Heart right ventricle (tissue), 16 donors: ENCODE results near the gene FBXL3. TPM values are rescaled to one million over a fixed set of nuclear protein-coding genes. Genes with fewer than 3 reads are reported as not detected.

ENCODE experiments used
- ATAC-seq, 8 donors: fragments of 200-7000 bp; cut with Tn5 transposase; one replicate each; pipeline ENCODE4 v1.9.1; 2020; ENCODE audit warnings: mild to moderate bottlenecking in 8 of 8, moderate library complexity in 8 of 8, moderate number of reproducible peaks in 1 of 8
- DNase-seq, 2 donors: peaks; one replicate each; pipeline ENCODE4 v3.0.0-alpha.2; 2020
- H3K27ac ChIP-seq, 10 donors: fragments of 200-600 bp; sonication (generic) in 2 of 10; one replicate each; pipeline versions ENCODE4 v1.5.0 to v1.8.0; 2020 to 2022; ENCODE audit warnings: mild to moderate bottlenecking in 3 of 10
- H3K27me3 ChIP-seq, 7 donors: fragments of 200-600 bp; one replicate each; pipeline ENCODE4 v1.8.0; 2021 to 2022; ENCODE audit warnings: mild to moderate bottlenecking in 2 of 7
- H3K36me3 ChIP-seq, 9 donors: fragments of 200-600 bp; sonication (generic) in 1 of 9; one replicate each; pipeline versions ENCODE4 v1.5.0 to v1.8.0; 2020 to 2022; ENCODE audit warnings: mild to moderate bottlenecking in 2 of 9
- H3K4me1 ChIP-seq, 9 donors: fragments of 200-600 bp; sonication (generic) in 1 of 9; one replicate each; pipeline versions ENCODE4 v1.5.0 to v1.8.0; 2020 to 2022; ENCODE audit warnings: mild to moderate bottlenecking in 4 of 9
- H3K4me3 ChIP-seq, 10 donors: fragments of 200-600 bp; sonication (generic) in 2 of 10; one replicate each; pipeline versions ENCODE4 v1.5.0 to v1.8.0; 2020 to 2022; ENCODE audit warnings: mild to moderate bottlenecking in 7 of 10, moderate library complexity in 2 of 10
- H3K9me3 ChIP-seq, 11 donors: fragments of 200-600 bp in 10 of 11; sonication (generic) in 2 of 11; one replicate each; pipeline versions ENCODE4 v1.5.0 to v1.8.0; 2013 to 2022; ENCODE audit warnings: mild to moderate bottlenecking in 2 of 11, control low read depth in 1 of 11, moderate library complexity in 1 of 11
- WGBS, 2 donors: extraction: QIAGEN DNeasy Blood & Tissue Kit; methylation state at CpG; one replicate each; pipeline ENCODE4 v1.1.7; 2013; ENCODE audit warnings: inconsistent platforms in 1 of 2; 5-methylcytosine and 5-hydroxymethylcytosine counted together
- intact Hi-C, 10 donors: fragments of 100-400 bp; cut with DNase I; formaldehyde crosslinking; loops; one replicate each; pipeline versions ENCODE4 v1.11.1 to v1.14.2; 2022
- polyA plus RNA-seq, 2 donors: library from polyadenylated mRNA; stranded (reverse); fragments of 200-250 nt; gene quantifications; one replicate each; pipeline ENCODE4 v1.2.3, GENCODE V29; 2013
- total RNA-seq, 10 donors: library from RNA; stranded (reverse); fragmentation: NEBNext Ultra II Directional in 3 of 10; extraction: Animal tissue kit (Norgen Biotek cat#: 25700) in 3 of 10; gene quantifications; one replicate each; pipeline versions ENCODE4 v1.2.1 to v1.2.4, GENCODE V29; 2021 to 2023
- TF ChIP-seq, protein P1 (sequence below), 9 donors: fragments of 200-600 bp; sonication (generic) in 2 of 9; IDR thresholded peaks; one replicate each; pipeline versions ENCODE4 v1.5.0 to v1.8.0; 2021 to 2022; ENCODE audit warnings: antibody characterized with exemption in 9 of 9, mild to moderate bottlenecking in 5 of 9, moderate library complexity in 1 of 9
- donor health status: Arrhythmogenic right ventricular cardiomyopathy.
- donor health status: ischemic (EF 13 %, LVEDD 7.1; RV severe dilation, severe dysfunction).
- donor health status: healthy with polysubstance abuse.
- donor health status: DM: no; HTN: yes; CAD: no.
- donor health status: DM: no; HTN: no; CAD: no.
- donor health status: ischemic (EF 25% LVEDD 6.9; RV normal size, moderate dysfunction).
- donor health status: ischemic (EF 25% LVEDD 5.7; RV mildly dilated, moderate dysfunction).
- donor health status: healthy.
- donor health status: DM: yes; HTN: yes; CAD: no.
- donor health status: Ischemic cardiomyopathy.
- donor health status: ischemic (EF 35%, LVEDD 5.7; RV mildly dilated, moderate dysfunction).
- donor health status: nonischemic (EF 11% LVEDD 7.7; RV severe dilation, severe dysfunction).
- donor health status: DM: yes; HTN: yes; CAD: no.
- donor health status: PGD.
- donor health status: ischemic (EF 29% LVEDD 5.4; RV normal size, mild dysfunction).
- donor health status: nonischemic (EF 23%, LVEDD 6.1; RV moderate dilation, normal function).

Gene FBXL3
- total and polyA plus RNA-seq, 12 donors, result 16.5 to 41.7 (median 28.6) TPM

DNA sequence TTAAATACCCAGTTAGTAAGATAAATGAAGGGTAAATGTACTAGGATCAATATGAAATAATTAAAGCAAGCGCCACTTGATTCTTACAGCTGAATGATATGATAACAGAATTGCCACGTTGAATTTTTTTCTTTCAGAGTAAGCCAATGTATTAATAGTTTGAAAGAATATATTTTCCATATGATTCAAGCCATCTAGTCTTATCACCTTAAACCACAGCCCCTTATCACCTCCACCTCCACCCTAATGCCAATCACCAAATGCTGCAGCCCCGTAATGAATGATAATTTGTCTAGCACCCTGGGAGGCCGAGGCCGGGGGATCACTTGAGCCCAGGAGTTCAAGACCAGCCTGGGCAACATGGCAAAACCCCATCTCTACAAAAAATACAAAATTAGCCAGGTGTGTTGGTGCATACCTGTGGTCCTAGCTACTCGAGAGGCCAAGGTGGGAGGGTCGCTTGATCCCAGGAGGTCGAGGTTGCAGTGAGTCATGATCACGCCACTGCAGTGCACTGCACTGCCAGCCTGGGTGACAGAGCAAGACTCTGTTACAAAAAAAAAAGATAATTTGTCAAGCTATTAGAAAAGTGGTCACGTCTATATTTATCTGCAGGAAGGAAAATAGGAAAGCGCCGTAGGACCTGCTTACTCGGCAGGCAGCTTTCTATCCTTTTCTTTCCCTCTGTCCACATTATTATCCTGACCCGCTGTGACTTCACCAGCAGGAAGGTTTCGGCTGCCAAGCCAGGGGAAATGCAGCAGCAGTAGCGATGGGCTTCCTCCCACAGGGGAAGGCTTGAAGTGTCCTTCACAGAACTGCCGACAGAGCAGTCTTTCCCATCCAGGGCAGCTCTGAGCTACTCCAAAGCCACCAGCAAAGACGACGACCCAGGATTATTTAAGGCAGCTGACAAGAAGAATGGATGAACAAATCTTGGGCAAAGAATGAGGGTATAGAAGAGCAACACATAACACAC lies 54.8 kb downstream of the FBXL3 start:
- Histone ChIP-seq H3K4me3 (no peak overlapping the region), H3K27me3 (peaks cover 0 to 31% (median 7%) of the 10 kb centered on the region in 7 donors), H3K36me3 (no peaks in the 10 kb centered on the region), H3K27ac (no peak overlapping the region), H3K4me1 (peaks cover 0 to 5% (median 0%) of the 10 kb centered on the region in 9 donors), H3K9me3 (no peaks in the 10 kb centered on the region)
- intact Hi-C loops, result no loop called here
- DNase-seq (no peak), ATAC-seq (no peak)
- TF ChIP-seq, protein P1, sequence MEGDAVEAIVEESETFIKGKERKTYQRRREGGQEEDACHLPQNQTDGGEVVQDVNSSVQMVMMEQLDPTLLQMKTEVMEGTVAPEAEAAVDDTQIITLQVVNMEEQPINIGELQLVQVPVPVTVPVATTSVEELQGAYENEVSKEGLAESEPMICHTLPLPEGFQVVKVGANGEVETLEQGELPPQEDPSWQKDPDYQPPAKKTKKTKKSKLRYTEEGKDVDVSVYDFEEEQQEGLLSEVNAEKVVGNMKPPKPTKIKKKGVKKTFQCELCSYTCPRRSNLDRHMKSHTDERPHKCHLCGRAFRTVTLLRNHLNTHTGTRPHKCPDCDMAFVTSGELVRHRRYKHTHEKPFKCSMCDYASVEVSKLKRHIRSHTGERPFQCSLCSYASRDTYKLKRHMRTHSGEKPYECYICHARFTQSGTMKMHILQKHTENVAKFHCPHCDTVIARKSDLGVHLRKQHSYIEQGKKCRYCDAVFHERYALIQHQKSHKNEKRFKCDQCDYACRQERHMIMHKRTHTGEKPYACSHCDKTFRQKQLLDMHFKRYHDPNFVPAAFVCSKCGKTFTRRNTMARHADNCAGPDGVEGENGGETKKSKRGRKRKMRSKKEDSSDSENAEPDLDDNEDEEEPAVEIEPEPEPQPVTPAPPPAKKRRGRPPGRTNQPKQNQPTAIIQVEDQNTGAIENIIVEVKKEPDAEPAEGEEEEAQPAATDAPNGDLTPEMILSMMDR (IDR thresholded peaks at IDR 0.05), result no peak
- 40 to 45% methylated on average over 19 of the region's 19 CpGs for WGBS, 2 donors

DNA sequence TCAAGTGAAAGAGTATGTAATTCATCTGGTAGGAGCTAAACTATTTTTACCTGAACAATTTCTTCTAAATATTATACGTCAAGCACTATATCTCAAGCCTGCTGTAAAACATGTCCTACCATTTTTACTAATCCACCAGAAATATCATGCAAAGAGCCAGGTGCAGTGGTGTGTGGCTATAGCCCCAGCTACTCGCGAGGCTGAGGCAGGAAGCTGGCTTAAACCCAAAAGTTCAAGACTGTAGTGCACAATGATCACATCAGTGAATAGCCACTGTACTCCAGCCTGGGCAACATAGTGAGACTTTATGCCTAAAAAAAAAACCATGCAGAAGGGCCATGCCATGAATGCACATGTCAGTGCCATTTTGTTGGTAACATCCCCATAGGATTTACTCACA lies 55.7 kb downstream of the FBXL3 start:
- intact Hi-C loops, result no loop called here
- Histone ChIP-seq H3K9me3 (no peaks in the 10 kb centered on the region), H3K27ac (no peak overlapping the region), H3K36me3 (no peaks in the 10 kb centered on the region), H3K4me3 (no peak overlapping the region), H3K4me1 (peaks cover 0 to 6% (median 0%) of the 10 kb centered on the region in 9 donors), H3K27me3 (peaks cover 0 to 28% (median 7%) of the 10 kb centered on the region in 7 donors)
- ATAC-seq (no peak), DNase-seq (no peak)
- TF ChIP-seq, protein P1 (IDR thresholded peaks at IDR 0.05), result no peak
- WGBS, 2 donors, result 60 to 62% methylated on average over 3 of the region's 3 CpGs

DNA sequence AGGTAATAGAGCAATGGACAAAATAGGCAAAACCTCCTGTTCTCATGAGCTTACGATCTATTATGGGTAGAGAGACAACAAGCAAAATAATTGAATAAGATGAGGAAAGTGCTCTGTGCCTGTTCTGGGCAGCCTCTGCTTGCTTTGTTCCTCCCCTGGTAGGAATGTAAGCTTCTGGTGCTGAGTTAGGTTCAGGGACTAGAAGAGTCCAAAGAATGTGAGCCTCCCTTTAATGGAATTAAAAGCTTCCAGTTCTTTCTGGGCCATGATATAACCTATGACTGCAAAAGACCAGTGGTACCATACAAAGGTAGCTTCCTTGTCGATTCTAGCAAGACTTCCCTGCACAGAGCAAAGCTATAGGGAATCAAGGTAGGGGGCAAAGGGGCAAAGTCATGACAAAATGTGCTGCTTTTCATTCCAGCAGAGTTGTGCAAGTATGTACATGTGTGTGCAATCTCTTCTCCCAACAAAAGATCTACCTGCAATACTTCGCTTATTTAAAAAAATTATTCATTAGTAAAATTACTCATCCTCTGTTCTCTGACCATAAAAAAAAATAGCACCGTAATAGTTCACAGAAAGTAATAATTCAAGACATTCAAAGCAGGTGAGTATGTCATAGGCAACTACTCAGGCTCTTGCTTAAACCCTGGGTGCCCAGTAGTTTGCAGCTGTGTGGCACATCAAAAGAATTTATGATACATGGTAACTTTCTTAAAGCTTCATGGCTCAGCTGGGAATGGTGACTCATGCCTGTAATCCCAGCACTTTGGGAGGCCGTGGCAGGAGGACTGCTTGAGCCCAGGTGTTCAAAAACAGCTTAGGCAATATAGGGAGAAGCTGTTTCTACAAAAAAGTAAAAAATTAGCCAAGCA lies 57.2 kb downstream of the FBXL3 start:
- no peak overlapping the region for H3K4me3 ChIP-seq
- 91 to 96% methylated on average over 5 of the region's 5 CpGs for WGBS, 2 donors
- H3K4me1 ChIP-seq, result peaks cover 0 to 17% (median 0%) of the 10 kb centered on the region in 9 donors
- H3K9me3 ChIP-seq, result no peaks in the 10 kb centered on the region
- peaks cover 0 to 18% (median 6%) of the 10 kb centered on the region in 7 donors for H3K27me3 ChIP-seq
- H3K27ac ChIP-seq, result no peak overlapping the region
- TF ChIP-seq, protein P1 (IDR thresholded peaks at IDR 0.05), result no peak
- no peak for ATAC-seq
- H3K36me3 ChIP-seq, result no peaks in the 10 kb centered on the region
- intact Hi-C loops, result no loop called here
- DNase-seq, result no peak

DNA sequence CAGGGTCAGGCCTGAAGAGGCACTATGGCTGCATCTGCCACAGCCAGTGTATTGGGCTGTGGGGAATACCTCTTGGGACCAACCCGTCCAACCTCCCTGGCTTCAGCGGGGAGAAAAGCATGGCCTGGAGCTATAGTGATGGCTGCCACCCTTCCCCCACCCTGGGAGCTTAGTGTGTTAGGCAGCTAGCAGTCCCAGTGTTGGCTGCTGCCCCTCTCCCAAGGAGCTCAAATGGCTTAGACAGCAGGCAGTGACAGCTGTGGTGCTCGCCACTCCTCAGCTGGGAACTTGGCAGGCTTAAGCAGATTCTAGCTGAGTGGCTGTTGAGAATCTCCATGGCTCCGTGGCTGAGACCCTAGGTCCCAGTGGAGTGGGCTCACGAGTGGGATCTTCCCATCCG lies 58.9 kb downstream of the FBXL3 start:
- no peaks in the 10 kb centered on the region for H3K9me3 ChIP-seq
- intact Hi-C loops, result no loop called here
- no peak overlapping the region for H3K4me3 ChIP-seq
- ATAC-seq, result no peak
- H3K36me3 ChIP-seq, result no peaks in the 10 kb centered on the region
- DNase-seq, result no peak
- peaks cover 0 to 17% (median 0%) of the 10 kb centered on the region in 9 donors for H3K4me1 ChIP-seq
- H3K27ac ChIP-seq, result no peak overlapping the region
- TF ChIP-seq, protein P1 (IDR thresholded peaks at IDR 0.05), result no peak
- WGBS, 2 donors, result 65 to 66% methylated on average over 6 of the region's 6 CpGs
- peaks cover 0 to 12% (median 4%) of the 10 kb centered on the region in 7 donors for H3K27me3 ChIP-seq
